Lower lobe of right lung (tissue), 2 donors: ENCODE data around the gene OTUD5. TPM values are rescaled to one million over a fixed set of nuclear protein-coding genes. Genes with fewer than 3 reads are reported as not detected.

Experiments
- ATAC-seq, 2 donors: fragments of 200-7000 bp; cut with Tn5 transposase; one replicate each; pipeline ENCODE4 v1.9.1; 2020 to 2022; ENCODE audit warnings: mild to moderate bottlenecking in 2 of 2, moderate library complexity in 2 of 2
- DNase-seq: peaks from one replicate; pipeline ENCODE4 v3.0.0-alpha.2; 2020
- H3K27ac ChIP-seq: fragments of 200-600 bp; one replicate; pipeline ENCODE4 v1.8.0; 2022
- H3K27me3 ChIP-seq: fragments of 200-600 bp; one replicate; pipeline ENCODE4 v1.8.0; 2022; ENCODE audit warnings: low read depth
- H3K36me3 ChIP-seq: fragments of 200-600 bp; one replicate; pipeline ENCODE4 v1.8.0; 2022; ENCODE audit warnings: mild to moderate bottlenecking
- H3K4me1 ChIP-seq: fragments of 200-600 bp; one replicate; pipeline ENCODE4 v1.8.0; 2022
- H3K4me3 ChIP-seq: fragments of 200-600 bp; one replicate; pipeline ENCODE4 v1.8.0; 2022; ENCODE audit warnings: mild to moderate bottlenecking
- H3K9me3 ChIP-seq: fragments of 200-600 bp; one replicate; pipeline ENCODE4 v1.8.0; 2022
- intact Hi-C: fragments of 100-400 bp; cut with DNase I; formaldehyde crosslinking; loops from one replicate; pipeline ENCODE4 v1.11.0; 2022
- total RNA-seq: library from RNA; stranded (reverse); fragmentation: NEBNext Ultra II Directional; extraction: Animal tissue kit (Norgen Biotek cat#: 25700); gene quantifications from one replicate; pipeline ENCODE4 v1.2.1, GENCODE V29; 2021
- TF ChIP-seq, protein P1 (sequence below): fragments of 200-600 bp; IDR thresholded peaks from one replicate; pipeline ENCODE4 v1.8.0; 2022; ENCODE audit warnings: antibody characterized with exemption, mild to moderate bottlenecking
- donor health status: DM: no; HTN: yes; CAD: no; lungs with severe emphysema.

The OTUD5 gene
- total RNA-seq, 1 donor from 2014 or later = 45.8 TPM

DNA sequence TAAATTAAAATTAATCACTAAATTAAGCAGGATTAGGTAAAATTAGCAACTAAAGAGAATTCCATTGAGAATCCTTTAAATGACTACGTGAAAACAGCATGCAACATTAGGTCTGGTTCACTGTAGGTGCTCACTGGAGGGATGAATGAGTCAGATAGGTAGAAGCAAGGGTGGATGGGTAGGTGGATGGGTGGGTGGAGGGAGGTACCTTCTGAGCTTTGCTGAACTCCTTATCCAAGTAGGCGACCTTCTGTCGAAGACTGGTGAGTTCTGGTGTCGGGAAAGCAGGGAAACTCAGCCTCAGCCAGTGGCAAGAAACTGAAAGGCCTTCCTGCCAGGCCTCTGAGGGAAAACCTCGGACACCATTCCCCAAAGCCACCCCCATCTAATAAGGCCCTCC is 41.6 kb upstream of the OTUD5 start:
- Histone ChIP-seq H3K4me3 (no peak overlapping the region), H3K4me1 (no peaks in the 10 kb centered on the region), H3K27ac (no peak overlapping the region), H3K9me3 (no peaks in the 10 kb centered on the region), H3K27me3 (no peaks in the 10 kb centered on the region), H3K36me3 (peaks cover 28% of the 10 kb centered on the region)
- intact Hi-C loops = no loop called here
- ATAC-seq (no peak), DNase-seq (no peak)
- TF ChIP-seq, protein P1, sequence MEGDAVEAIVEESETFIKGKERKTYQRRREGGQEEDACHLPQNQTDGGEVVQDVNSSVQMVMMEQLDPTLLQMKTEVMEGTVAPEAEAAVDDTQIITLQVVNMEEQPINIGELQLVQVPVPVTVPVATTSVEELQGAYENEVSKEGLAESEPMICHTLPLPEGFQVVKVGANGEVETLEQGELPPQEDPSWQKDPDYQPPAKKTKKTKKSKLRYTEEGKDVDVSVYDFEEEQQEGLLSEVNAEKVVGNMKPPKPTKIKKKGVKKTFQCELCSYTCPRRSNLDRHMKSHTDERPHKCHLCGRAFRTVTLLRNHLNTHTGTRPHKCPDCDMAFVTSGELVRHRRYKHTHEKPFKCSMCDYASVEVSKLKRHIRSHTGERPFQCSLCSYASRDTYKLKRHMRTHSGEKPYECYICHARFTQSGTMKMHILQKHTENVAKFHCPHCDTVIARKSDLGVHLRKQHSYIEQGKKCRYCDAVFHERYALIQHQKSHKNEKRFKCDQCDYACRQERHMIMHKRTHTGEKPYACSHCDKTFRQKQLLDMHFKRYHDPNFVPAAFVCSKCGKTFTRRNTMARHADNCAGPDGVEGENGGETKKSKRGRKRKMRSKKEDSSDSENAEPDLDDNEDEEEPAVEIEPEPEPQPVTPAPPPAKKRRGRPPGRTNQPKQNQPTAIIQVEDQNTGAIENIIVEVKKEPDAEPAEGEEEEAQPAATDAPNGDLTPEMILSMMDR = no peak

DNA sequence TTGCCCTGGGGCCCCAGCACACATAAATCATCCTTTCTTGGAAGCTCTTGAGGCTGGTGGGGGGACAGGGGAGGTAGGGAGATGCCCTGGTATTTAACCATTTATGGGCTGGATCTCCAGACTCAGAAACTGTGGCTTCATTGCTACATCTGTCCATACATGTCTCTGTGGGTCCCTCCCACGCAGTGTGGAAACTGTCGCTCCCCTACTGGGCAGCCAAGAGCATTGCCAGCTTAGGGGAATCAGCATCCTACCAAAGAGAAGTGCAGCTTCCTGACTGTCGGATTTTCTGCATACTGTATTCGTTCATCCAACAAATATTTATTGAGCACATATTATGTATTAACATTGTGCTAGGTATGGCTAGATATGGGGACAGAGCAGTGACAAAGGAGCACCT is 41.0 kb upstream of the OTUD5 start:
- H3K27me3 ChIP-seq = no peaks in the 10 kb centered on the region
- H3K27ac ChIP-seq = no peak overlapping the region
- peaks cover 31% of the 10 kb centered on the region for H3K36me3 ChIP-seq
- H3K4me1 ChIP-seq = no peaks in the 10 kb centered on the region
- intact Hi-C loops = no loop called here
- H3K9me3 ChIP-seq = no peaks in the 10 kb centered on the region
- ATAC-seq (no peak), DNase-seq (no peak)
- TF ChIP-seq, protein P1 = no peak
- no peak overlapping the region for H3K4me3 ChIP-seq

DNA sequence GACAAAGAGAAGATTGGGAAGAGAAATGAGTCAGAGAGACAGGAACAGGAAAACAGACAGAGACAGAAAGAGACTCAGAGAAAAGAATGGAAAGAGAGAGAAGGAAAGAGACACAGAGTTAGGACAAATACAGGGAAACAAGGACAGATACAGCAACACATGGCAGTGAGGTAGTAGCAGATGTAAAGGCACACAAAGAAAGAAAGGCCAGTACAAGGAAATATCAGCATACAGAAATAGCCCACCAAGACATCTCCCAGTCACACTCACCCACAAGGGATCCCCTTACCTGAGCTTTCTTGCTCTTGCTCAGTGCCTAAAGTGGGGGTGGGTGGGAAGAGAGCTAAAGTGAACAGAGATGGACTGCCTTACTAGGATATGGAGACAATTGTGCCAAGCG is 40.5 kb upstream of the OTUD5 start:
- TF ChIP-seq, protein P1 = no peak
- ATAC-seq = no peak
- H3K27ac ChIP-seq = no peak overlapping the region
- H3K4me3 ChIP-seq = no peak overlapping the region
- peaks cover 36% of the 10 kb centered on the region for H3K36me3 ChIP-seq
- H3K9me3 ChIP-seq = no peaks in the 10 kb centered on the region
- intact Hi-C loops = no loop called here
- H3K4me1 ChIP-seq = no peaks in the 10 kb centered on the region
- no peaks in the 10 kb centered on the region for H3K27me3 ChIP-seq
- no peak for DNase-seq

DNA sequence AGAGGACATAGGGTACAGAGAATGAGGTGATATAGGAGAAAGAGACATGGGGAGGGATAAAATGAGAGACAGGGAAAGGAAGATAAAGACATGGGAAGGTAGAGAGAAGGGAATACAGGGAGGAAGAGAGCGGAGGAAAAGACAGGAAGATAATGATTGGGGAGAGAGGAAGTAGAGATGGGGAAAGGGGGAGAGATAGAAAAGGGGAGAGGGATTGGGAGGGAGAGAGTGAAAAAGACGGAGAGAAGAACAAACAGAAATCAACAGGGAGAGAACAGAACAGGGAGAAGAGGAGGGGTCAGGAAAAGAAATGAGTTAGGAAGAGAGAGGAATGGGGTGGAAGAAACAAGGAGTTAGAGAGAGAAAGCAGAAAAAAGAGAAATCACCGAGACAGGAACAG is 40.0 kb upstream of the OTUD5 start:
- Histone ChIP-seq H3K9me3 (no peaks in the 10 kb centered on the region), H3K27me3 (no peaks in the 10 kb centered on the region), H3K4me1 (no peaks in the 10 kb centered on the region), H3K36me3 (peaks cover 39% of the 10 kb centered on the region), H3K4me3 (no peak overlapping the region), H3K27ac (no peak overlapping the region)
- no peak for ATAC-seq
- DNase-seq = no peak
- TF ChIP-seq, protein P1 = no peak
- intact Hi-C loops = no loop called here

DNA sequence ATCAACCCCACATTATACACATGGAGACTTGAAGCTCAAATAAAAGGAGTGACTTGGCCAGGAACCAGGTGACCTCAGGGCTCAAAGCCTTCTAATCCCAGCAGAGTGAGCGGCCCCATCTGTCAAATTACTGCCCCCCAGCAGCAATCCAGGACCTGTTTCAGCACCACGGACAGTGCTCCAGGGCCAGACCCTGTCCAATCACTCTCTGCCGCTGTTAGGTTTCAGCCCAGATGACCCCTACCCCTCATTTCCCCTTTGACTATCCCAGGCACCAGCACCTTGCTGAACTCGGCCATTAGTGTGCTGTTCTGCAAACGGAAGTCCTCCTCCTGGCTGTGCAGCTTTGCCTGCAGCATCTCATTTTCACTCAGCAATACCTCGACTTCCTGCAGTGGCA is 39.6 kb upstream of the OTUD5 start:
- no peak for DNase-seq
- H3K4me3 ChIP-seq = no peak overlapping the region
- H3K27me3 ChIP-seq = no peaks in the 10 kb centered on the region
- H3K9me3 ChIP-seq = no peaks in the 10 kb centered on the region
- intact Hi-C loops = no loop called here
- H3K4me1 ChIP-seq = no peaks in the 10 kb centered on the region
- peaks cover 44% of the 10 kb centered on the region for H3K36me3 ChIP-seq
- TF ChIP-seq, protein P1 = no peak
- ATAC-seq = no peak
- no peak overlapping the region for H3K27ac ChIP-seq

DNA sequence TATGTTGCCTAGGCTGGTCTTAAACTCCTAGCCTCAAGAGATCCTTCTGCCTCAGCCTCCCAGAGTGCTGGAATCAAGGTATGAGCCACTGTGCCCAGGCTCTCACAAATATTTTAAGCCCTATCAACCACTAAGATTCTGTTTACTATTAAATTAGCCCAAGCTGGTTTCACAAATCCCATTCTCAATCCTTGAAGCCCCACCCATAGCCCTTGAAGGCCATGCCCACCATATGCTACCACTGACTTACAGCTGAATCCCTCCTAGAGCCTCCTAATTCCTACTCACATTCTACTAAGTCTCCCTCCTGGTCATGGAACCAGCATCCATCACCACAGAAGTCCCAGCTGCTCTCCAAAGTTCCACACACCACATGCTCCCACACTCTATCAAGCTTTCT is 34.9 kb upstream of the OTUD5 start:
- H3K4me3 ChIP-seq = no peak overlapping the region
- H3K36me3 ChIP-seq = peaks cover 58% of the 10 kb centered on the region
- H3K9me3 ChIP-seq = no peaks in the 10 kb centered on the region
- H3K27me3 ChIP-seq = no peaks in the 10 kb centered on the region
- no peaks in the 10 kb centered on the region for H3K4me1 ChIP-seq
- no peak for ATAC-seq
- no peak overlapping the region for H3K27ac ChIP-seq
- intact Hi-C loops = no loop called here
- TF ChIP-seq, protein P1 = no peak
- no peak for DNase-seq
